OCI-LY3 (cell line): ENCODE results near the gene KCNAB1.

Source experiments
- H2AFZ ChIP-seq: fragments of 200-600, 300-600 bp; shearing (Covaris generic); 2 replicates; pipeline ENCODE4 v1.6.0; 2014; ENCODE audit warnings: antibody characterized with exemption, low read depth, low read length
- H3K27ac ChIP-seq: fragments of 200-600, 300-600 bp; sonication (generic); 2 replicates; pipeline ENCODE4 v1.5.1; 2014; ENCODE audit warnings: mild to moderate bottlenecking, low read length, moderate library complexity, mixed read lengths
- H3K27me3 ChIP-seq: fragments of 200-600, 300-600 bp; sonication (generic); 2 replicates; pipeline ENCODE4 v1.6.1; 2014; ENCODE audit warnings: low read depth, low read length, mixed read lengths
- H3K36me3 ChIP-seq: fragments of 200-600, 300-600 bp; sonication (generic); replicated peaks from 2 replicates; pipeline ENCODE3; 2014; ENCODE audit warnings: low read depth, low read length, mixed read lengths
- H3K4me1 ChIP-seq: fragments of 300-600, 200-600 bp; sonication (generic); 2 replicates; pipeline ENCODE4 v1.6.1; 2014; ENCODE audit warnings: low read length, mixed read lengths
- H3K4me2 ChIP-seq: fragments of 200-600, 300-600 bp; sonication (generic); 2 replicates; pipeline ENCODE4 v1.6.1; 2014; ENCODE audit warnings: low read length, mixed read lengths
- H3K4me3 ChIP-seq: fragments of 300-600, 200-600 bp; sonication (generic); 2 replicates; pipeline ENCODE4 v1.5.1; 2014; ENCODE audit warnings: antibody characterized with exemption, mild to moderate bottlenecking, low read length, moderate library complexity
- H3K79me2 ChIP-seq: fragments of 300-600, 200-600 bp; shearing (Covaris generic); 2 replicates; pipeline ENCODE4 v1.6.1; 2014; ENCODE audit warnings: mild to moderate bottlenecking, low read length, mixed read lengths
- H3K9ac ChIP-seq: fragments of 300-600, 200-600 bp; shearing (Covaris generic); 2 replicates; pipeline ENCODE4 v1.6.0; 2014; ENCODE audit warnings: mild to moderate bottlenecking, low read length, moderate library complexity
- H3K9me3 ChIP-seq: fragments of 200-600, 300-600 bp; shearing (Covaris generic); 2 replicates; pipeline ENCODE4 v1.6.1; 2014; ENCODE audit warnings: low read length, mixed read lengths; ENCODE audit not compliant: insufficient read depth
- H4K20me1 ChIP-seq: fragments of 200-600, 300-600 bp; sonication (generic); 2 replicates; pipeline ENCODE4 v1.6.1; 2016; ENCODE audit warnings: low read length, mixed read lengths; ENCODE audit not compliant: insufficient read depth
- EZH2phosphoT487 ChIP-seq: fragments of 200-600 bp; shearing (Covaris generic); IDR thresholded peaks from 2 replicates; pipeline ENCODE4 v1.6.1; 2018; ENCODE audit warnings: antibody characterized with exemption, mixed run types, low read depth
- TF ChIP-seq, protein P1 (sequence below): fragments of 200-600, 300-600 bp; sonication (generic); IDR thresholded peaks from 2 replicates; pipeline ENCODE4 v1.5.1; 2014; ENCODE audit warnings: antibody characterized with exemption, low read length, low read depth

Gene KCNAB1

DNA sequence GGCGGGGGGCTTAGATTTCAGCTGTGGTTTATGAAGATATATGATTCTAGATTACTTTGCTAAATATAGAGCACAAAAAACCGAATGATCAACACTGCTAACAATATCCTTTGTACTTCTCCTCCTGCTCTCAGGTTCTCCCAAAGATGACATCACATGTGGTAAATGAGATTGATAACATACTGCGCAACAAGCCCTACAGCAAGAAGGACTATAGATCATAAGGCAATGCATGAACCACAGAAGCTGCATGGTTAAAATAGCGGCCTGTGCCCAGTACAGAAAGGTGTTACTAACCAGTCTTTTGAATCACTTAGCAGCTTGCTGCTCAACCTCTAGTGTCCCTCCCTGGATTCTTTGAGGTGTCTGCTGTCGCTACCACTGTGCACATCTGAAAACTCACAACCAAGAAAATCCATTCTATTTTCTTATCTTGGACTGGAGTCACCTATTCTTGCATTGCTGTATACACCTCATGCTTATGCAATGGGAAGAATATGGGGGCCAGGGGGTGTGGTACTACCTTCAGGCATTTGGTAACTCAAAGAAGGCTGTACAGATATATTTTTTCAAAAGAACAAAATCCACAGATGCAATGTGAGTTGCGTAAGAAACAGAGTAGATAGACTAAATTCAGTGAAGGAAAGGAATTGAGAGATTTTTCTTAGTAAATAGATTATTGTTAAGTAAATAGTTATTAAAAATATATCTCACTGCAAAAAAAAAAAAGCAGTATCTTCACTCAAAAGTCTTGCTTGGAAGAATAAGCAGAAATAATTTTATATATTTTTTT lies 416.3 kb downstream of the KCNAB1 start:
- Histone ChIP-seq H3K4me3 (no peak overlapping the region), H3K4me1 (no peaks in the 10 kb centered on the region), H3K27me3 (no peaks in the 10 kb centered on the region), H4K20me1 (no peaks in the 10 kb centered on the region), H3K27ac (no peak overlapping the region), H3K4me2 (no peak overlapping the region), H2AFZ (no peak overlapping the region), H3K9me3 (no peaks in the 10 kb centered on the region), H3K36me3 (peaks cover 36% of the 10 kb centered on the region), H3K79me2 (no peaks in the 10 kb centered on the region), H3K9ac (no peak overlapping the region)
- TF ChIP-seq, protein P1, sequence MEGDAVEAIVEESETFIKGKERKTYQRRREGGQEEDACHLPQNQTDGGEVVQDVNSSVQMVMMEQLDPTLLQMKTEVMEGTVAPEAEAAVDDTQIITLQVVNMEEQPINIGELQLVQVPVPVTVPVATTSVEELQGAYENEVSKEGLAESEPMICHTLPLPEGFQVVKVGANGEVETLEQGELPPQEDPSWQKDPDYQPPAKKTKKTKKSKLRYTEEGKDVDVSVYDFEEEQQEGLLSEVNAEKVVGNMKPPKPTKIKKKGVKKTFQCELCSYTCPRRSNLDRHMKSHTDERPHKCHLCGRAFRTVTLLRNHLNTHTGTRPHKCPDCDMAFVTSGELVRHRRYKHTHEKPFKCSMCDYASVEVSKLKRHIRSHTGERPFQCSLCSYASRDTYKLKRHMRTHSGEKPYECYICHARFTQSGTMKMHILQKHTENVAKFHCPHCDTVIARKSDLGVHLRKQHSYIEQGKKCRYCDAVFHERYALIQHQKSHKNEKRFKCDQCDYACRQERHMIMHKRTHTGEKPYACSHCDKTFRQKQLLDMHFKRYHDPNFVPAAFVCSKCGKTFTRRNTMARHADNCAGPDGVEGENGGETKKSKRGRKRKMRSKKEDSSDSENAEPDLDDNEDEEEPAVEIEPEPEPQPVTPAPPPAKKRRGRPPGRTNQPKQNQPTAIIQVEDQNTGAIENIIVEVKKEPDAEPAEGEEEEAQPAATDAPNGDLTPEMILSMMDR = no peak
- TF ChIP-seq EZH2phosphoT487 = no peak

DNA sequence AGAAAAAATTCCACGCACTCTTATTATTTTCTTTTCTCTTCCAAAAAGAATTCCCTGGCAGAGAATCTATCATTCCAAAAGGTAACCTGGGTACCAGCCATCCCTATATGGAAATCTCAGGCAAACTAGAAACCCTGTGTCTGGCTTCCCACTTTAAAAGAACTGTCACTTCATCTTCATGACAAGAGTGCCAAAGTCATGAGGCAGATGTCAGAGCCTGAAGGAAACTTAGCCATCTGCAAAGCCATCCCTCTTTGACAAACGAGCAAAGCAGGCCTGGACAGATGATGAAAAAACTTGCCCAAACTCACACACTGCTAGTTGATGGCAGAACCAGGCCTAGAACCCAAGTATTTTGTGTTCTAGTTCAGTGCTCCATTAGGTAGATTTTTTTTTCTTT lies 418.7 kb downstream of the KCNAB1 start:
- H3K4me1 ChIP-seq = no peaks in the 10 kb centered on the region
- H2AFZ ChIP-seq = no peak overlapping the region
- H3K27me3 ChIP-seq = no peaks in the 10 kb centered on the region
- no peak overlapping the region for H3K27ac ChIP-seq
- no peaks in the 10 kb centered on the region for H3K9me3 ChIP-seq
- no peak overlapping the region for H3K4me2 ChIP-seq
- H4K20me1 ChIP-seq = 0 out of 2 replicates have a peak, but pooled peaks cover 6% of the 10 kb centered on the region
- no peaks in the 10 kb centered on the region; the same call in 1 of the 2 replicates for H3K79me2 ChIP-seq
- H3K9ac ChIP-seq = no peak overlapping the region
- peaks cover 54% of the 10 kb centered on the region for H3K36me3 ChIP-seq
- no peak overlapping the region for H3K4me3 ChIP-seq
- no peak for TF ChIP-seq EZH2phosphoT487
- TF ChIP-seq, protein P1 = no peak

DNA sequence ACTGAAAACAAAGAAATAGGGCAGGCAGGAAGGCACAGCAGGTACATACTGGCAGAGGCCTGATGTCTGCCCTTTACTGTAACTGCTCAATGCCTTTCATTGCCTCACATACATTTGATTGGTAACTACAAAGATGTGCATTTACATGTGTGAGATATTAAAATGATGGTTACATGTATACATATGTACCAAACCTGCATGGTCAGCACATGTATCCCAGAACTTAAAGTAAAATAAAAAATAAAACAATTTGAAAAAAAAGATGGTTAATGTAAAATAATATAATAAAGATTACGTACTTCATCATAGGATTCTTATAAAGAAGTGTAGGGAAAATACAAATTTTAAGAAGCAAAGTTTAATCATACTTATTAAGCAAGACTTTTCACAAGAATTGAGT lies 419.4 kb downstream of the KCNAB1 start:
- H3K9ac ChIP-seq = no peak overlapping the region
- H3K4me3 ChIP-seq = no peak overlapping the region
- no peaks in the 10 kb centered on the region for H3K4me1 ChIP-seq
- peaks cover 61% of the 10 kb centered on the region for H3K36me3 ChIP-seq
- H3K4me2 ChIP-seq = no peak overlapping the region
- H3K27ac ChIP-seq = no peak overlapping the region
- H3K9me3 ChIP-seq = no peaks in the 10 kb centered on the region
- 0 out of 2 replicates have a peak, but pooled peaks cover 8% of the 10 kb centered on the region for H4K20me1 ChIP-seq
- H3K79me2 ChIP-seq = peaks cover 4% of the 10 kb centered on the region; the same call in 1 of the 2 replicates
- no peak overlapping the region for H2AFZ ChIP-seq
- H3K27me3 ChIP-seq = no peaks in the 10 kb centered on the region
- TF ChIP-seq, protein P1 = no peak
- no peak for TF ChIP-seq EZH2phosphoT487

DNA sequence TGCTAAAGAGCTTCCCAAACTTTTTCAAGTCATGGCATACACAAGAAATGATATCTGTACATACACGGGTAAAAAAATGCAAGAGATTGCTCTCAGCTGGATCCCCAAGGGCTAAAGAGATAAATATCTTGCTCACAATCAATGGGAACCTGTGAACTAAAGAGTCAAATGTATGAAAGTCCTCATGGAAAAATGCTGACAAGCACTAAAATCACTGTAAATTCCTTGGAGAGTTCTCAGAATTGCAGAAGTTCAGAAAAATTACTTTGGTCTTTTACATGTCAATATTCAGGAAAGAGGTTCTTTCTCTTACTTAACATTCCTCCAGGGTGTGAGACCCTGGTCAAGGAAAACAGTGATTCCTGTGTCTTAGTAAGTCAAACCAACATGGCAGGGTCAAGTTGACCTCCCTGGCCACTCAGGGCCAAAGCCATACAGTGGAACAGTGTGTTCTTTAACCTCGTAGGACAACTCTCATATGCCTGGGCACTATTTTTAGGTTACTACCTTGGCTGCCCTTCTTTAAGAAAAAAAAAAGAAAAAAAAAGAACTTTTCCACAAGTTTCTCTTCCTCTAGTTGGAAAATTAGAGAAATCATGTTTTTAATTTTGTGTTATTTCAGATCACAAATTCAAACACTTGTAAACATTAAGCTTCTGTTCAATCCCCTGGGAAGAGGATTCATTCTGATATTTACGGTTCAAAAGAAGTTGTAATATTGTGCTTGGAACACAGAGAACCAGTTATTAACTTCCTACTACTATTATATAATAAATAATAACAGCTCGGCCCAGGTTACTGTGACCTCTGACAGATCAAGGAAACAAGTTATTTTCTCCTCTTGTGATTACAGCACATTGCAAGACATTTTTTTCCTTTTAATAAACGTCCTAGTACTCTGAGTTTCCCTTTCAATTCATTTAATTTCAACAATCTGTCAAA lies 422.0 kb downstream of the KCNAB1 start:
- Histone ChIP-seq H3K4me2 (no peak overlapping the region), H4K20me1 (peaks cover 28% of the 10 kb centered on the region; the same call in 1 of the 2 replicates), H2AFZ (no peak overlapping the region), H3K36me3 (peaks cover 82% of the 10 kb centered on the region), H3K27me3 (no peaks in the 10 kb centered on the region), H3K4me3 (no peak overlapping the region), H3K79me2 (peaks cover 29% of the 10 kb centered on the region), H3K4me1 (no peaks in the 10 kb centered on the region), H3K27ac (no peak overlapping the region), H3K9me3 (no peaks in the 10 kb centered on the region), H3K9ac (no peak overlapping the region)
- no peak for TF ChIP-seq EZH2phosphoT487
- TF ChIP-seq, protein P1 = no peak
